Heart right ventricle (tissue), 16 donors: ENCODE measurements around the gene STXBP4. TPM values are rescaled to one million over a fixed set of nuclear protein-coding genes. Genes with fewer than 3 reads are reported as not detected.

Experiments used
- ATAC-seq, 8 donors: fragments of 200-7000 bp; cut with Tn5 transposase; one replicate each; pipeline ENCODE4 v1.9.1; 2020; ENCODE audit warnings: mild to moderate bottlenecking in 8 of 8, moderate library complexity in 8 of 8, moderate number of reproducible peaks in 1 of 8
- DNase-seq, 2 donors: peaks; one replicate each; pipeline ENCODE4 v3.0.0-alpha.2; 2020
- H3K27ac ChIP-seq, 10 donors: fragments of 200-600 bp; sonication (generic) in 2 of 10; one replicate each; pipeline versions ENCODE4 v1.5.0 to v1.8.0; 2020 to 2022; ENCODE audit warnings: mild to moderate bottlenecking in 3 of 10
- H3K27me3 ChIP-seq, 7 donors: fragments of 200-600 bp; one replicate each; pipeline ENCODE4 v1.8.0; 2021 to 2022; ENCODE audit warnings: mild to moderate bottlenecking in 2 of 7
- H3K36me3 ChIP-seq, 9 donors: fragments of 200-600 bp; sonication (generic) in 1 of 9; one replicate each; pipeline versions ENCODE4 v1.5.0 to v1.8.0; 2020 to 2022; ENCODE audit warnings: mild to moderate bottlenecking in 2 of 9
- H3K4me1 ChIP-seq, 9 donors: fragments of 200-600 bp; sonication (generic) in 1 of 9; one replicate each; pipeline versions ENCODE4 v1.5.0 to v1.8.0; 2020 to 2022; ENCODE audit warnings: mild to moderate bottlenecking in 4 of 9
- H3K4me3 ChIP-seq, 10 donors: fragments of 200-600 bp; sonication (generic) in 2 of 10; one replicate each; pipeline versions ENCODE4 v1.5.0 to v1.8.0; 2020 to 2022; ENCODE audit warnings: mild to moderate bottlenecking in 7 of 10, moderate library complexity in 2 of 10
- H3K9me3 ChIP-seq, 11 donors: fragments of 200-600 bp in 10 of 11; sonication (generic) in 2 of 11; one replicate each; pipeline versions ENCODE4 v1.5.0 to v1.8.0; 2013 to 2022; ENCODE audit warnings: mild to moderate bottlenecking in 2 of 11, control low read depth in 1 of 11, moderate library complexity in 1 of 11
- WGBS, 2 donors: extraction: QIAGEN DNeasy Blood & Tissue Kit; methylation state at CpG; one replicate each; pipeline ENCODE4 v1.1.7; 2013; ENCODE audit warnings: inconsistent platforms in 1 of 2; 5-methylcytosine and 5-hydroxymethylcytosine counted together
- intact Hi-C, 10 donors: fragments of 100-400 bp; cut with DNase I; formaldehyde crosslinking; loops; one replicate each; pipeline versions ENCODE4 v1.11.1 to v1.14.2; 2022
- polyA plus RNA-seq, 2 donors: library from polyadenylated mRNA; stranded (reverse); fragments of 200-250 nt; gene quantifications; one replicate each; pipeline ENCODE4 v1.2.3, GENCODE V29; 2013
- total RNA-seq, 10 donors: library from RNA; stranded (reverse); fragmentation: NEBNext Ultra II Directional in 3 of 10; extraction: Animal tissue kit (Norgen Biotek cat#: 25700) in 3 of 10; gene quantifications; one replicate each; pipeline versions ENCODE4 v1.2.1 to v1.2.4, GENCODE V29; 2021 to 2023
- TF ChIP-seq, protein P1 (sequence below), 9 donors: fragments of 200-600 bp; sonication (generic) in 2 of 9; IDR thresholded peaks; one replicate each; pipeline versions ENCODE4 v1.5.0 to v1.8.0; 2021 to 2022; ENCODE audit warnings: antibody characterized with exemption in 9 of 9, mild to moderate bottlenecking in 5 of 9, moderate library complexity in 1 of 9
- donor health status: Arrhythmogenic right ventricular cardiomyopathy.
- donor health status: ischemic (EF 13 %, LVEDD 7.1; RV severe dilation, severe dysfunction).
- donor health status: healthy with polysubstance abuse.
- donor health status: DM: no; HTN: yes; CAD: no.
- donor health status: DM: no; HTN: no; CAD: no.
- donor health status: ischemic (EF 25% LVEDD 6.9; RV normal size, moderate dysfunction).
- donor health status: ischemic (EF 25% LVEDD 5.7; RV mildly dilated, moderate dysfunction).
- donor health status: healthy.
- donor health status: DM: yes; HTN: yes; CAD: no.
- donor health status: Ischemic cardiomyopathy.
- donor health status: ischemic (EF 35%, LVEDD 5.7; RV mildly dilated, moderate dysfunction).
- donor health status: nonischemic (EF 11% LVEDD 7.7; RV severe dilation, severe dysfunction).
- donor health status: DM: yes; HTN: yes; CAD: no.
- donor health status: PGD.
- donor health status: ischemic (EF 29% LVEDD 5.4; RV normal size, mild dysfunction).
- donor health status: nonischemic (EF 23%, LVEDD 6.1; RV moderate dilation, normal function).

Gene STXBP4
- total and polyA plus RNA-seq, 12 donors, result 0.77 to 8.3 (median 5.0) TPM

DNA sequence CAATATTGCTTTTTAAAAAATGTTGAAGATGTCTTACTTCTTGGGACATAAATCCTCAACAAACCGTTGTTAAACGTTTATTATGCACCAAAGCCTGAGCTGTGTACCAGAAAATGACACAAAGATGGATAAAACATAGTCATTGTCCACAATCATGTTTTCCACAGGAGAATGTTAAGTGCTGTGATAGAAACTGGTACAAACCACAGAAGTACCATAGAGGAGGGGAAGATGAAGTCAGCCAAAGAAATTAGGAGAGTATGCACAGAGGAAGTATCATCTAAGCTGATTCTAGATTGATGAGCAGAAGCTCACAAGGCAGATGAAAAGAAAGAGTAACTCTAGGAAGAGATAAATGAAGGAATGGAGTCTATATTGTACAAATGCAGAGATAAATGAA is 153.5 kb downstream of the STXBP4 start:
- Histone ChIP-seq H3K27me3 (no peaks in the 10 kb centered on the region), H3K36me3 (no peaks in the 10 kb centered on the region), H3K4me3 (no peak overlapping the region), H3K4me1 (peaks cover 0 to 9% (median 1%) of the 10 kb centered on the region in 9 donors), H3K27ac (no peak overlapping the region), H3K9me3 (no peaks in the 10 kb centered on the region)
- ATAC-seq, result no peak
- no peak for DNase-seq
- WGBS, 2 donors, result 92 to 95% methylated on average over 2 of the region's 2 CpGs
- TF ChIP-seq, protein P1, sequence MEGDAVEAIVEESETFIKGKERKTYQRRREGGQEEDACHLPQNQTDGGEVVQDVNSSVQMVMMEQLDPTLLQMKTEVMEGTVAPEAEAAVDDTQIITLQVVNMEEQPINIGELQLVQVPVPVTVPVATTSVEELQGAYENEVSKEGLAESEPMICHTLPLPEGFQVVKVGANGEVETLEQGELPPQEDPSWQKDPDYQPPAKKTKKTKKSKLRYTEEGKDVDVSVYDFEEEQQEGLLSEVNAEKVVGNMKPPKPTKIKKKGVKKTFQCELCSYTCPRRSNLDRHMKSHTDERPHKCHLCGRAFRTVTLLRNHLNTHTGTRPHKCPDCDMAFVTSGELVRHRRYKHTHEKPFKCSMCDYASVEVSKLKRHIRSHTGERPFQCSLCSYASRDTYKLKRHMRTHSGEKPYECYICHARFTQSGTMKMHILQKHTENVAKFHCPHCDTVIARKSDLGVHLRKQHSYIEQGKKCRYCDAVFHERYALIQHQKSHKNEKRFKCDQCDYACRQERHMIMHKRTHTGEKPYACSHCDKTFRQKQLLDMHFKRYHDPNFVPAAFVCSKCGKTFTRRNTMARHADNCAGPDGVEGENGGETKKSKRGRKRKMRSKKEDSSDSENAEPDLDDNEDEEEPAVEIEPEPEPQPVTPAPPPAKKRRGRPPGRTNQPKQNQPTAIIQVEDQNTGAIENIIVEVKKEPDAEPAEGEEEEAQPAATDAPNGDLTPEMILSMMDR (IDR thresholded peaks at IDR 0.05), result no peak
- intact Hi-C loops, result no loop called here

DNA sequence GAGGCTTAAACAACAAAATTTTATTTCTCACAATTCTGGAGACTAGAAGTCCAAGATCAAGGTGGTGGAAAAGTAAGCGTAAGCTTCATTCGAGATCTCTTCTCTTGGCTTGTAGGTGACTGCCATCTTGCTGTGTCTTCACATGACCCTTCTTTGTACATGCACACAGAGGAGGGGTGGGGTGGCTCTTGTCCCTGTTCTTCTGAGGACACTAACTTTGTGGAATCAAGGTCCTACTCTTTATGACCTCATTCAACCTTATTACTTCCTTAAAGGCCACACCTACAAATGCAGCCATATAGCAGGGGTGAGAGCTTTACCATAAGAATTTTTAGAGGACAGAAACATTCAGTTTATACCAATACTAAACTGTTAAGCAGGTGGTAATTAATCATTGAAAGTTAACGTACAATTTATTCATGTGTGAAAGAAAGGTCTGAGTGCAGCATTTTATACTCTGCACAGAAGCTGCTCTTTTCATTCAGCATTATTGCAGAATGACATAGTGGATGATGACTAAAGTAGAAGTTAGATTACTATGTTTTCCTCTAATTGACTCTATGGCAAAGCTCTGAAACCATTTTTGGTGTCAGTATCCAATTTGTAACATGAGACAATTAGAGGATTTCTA is 156.3 kb downstream of the STXBP4 start:
- no peaks in the 10 kb centered on the region for H3K4me1 ChIP-seq
- no peak overlapping the region for H3K27ac ChIP-seq
- intact Hi-C loops, result no loop called here
- no peak for ATAC-seq
- H3K36me3 ChIP-seq, result no peaks in the 10 kb centered on the region
- no peak overlapping the region for H3K4me3 ChIP-seq
- TF ChIP-seq, protein P1 (IDR thresholded peaks at IDR 0.05), result no peak
- DNase-seq, result no peak
- no peaks in the 10 kb centered on the region for H3K27me3 ChIP-seq
- H3K9me3 ChIP-seq, result no peaks in the 10 kb centered on the region
- whole genome bisulfite sequencing, 2 donors, result 95 to 99% methylated on average over 3 of the region's 3 CpGs

DNA sequence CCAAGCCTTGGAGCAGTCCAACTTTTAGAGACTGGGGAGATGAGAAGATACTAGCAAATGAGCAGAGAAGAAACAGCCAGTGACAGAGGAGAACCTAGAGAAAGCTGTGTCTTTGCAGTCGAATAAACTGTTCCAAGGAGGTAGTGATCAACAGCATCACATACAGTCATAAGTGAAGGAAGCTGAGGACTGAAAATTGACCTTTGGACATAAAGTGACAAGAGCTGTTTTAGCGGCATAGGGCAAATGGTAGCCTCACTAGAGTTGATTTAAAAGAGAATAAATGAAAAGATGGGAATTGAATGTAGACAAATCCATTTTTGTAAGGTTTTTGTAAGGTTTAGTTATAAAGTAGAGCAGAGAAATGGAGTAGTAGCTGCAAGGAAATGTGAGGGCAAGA is 165.0 kb downstream of the STXBP4 start:
- no peak overlapping the region for H3K27ac ChIP-seq
- TF ChIP-seq, protein P1 (IDR thresholded peaks at IDR 0.05), result no peak
- H3K27me3 ChIP-seq, result no peaks in the 10 kb centered on the region
- no peaks in the 10 kb centered on the region for H3K9me3 ChIP-seq
- H3K36me3 ChIP-seq, result no peaks in the 10 kb centered on the region
- intact Hi-C loops, result loop anchor here in 1 of 10 donors (10.0 kb wide), 1 partner anchor 161 kb away; no protein-coding TSS in a partner anchor
- no peak for ATAC-seq
- DNase-seq, result no peak
- no peaks in the 10 kb centered on the region for H3K4me1 ChIP-seq
- WGBS, 2 donors, result 70 to 76% methylated on average over 2 of the region's 2 CpGs
- H3K4me3 ChIP-seq, result no peak overlapping the region

DNA sequence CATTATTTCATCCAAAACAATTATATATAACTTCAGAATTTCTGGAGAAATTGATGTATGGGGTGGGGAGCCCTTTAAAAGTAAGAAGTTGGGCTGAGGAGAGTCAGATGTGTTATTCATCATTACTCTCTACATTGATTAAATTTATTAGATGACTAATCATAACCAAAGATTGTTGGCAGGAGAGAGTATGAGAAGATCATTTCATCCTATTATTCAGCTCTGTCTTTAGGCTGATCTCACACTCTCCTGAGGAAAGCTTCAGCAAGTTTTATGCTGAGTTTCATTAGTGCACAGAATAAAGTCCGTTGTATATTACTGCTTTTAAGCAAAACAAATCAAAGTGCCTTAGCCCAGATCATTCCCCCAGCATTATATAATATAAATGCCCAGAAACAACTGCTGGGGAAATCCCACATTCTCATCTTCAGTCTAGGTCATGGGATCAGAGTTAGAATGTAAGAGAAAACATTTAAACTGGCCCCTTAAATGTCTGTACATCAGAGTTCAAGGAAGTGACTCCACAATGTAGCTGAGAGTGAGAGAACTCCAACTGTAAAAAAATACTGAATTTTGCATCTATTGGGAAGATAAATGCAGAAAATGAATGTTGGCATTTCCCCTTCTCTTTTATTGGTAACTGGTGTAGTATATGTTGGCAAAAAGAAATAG is 166.1 kb downstream of the STXBP4 start:
- no peak for DNase-seq
- intact Hi-C loops, result loop anchor here in 1 of 10 donors (10.0 kb wide), 1 partner anchor 160 kb away; no protein-coding TSS in a partner anchor
- Histone ChIP-seq H3K9me3 (no peaks in the 10 kb centered on the region), H3K4me1 (no peaks in the 10 kb centered on the region), H3K36me3 (no peaks in the 10 kb centered on the region), H3K27ac (no peak overlapping the region), H3K27me3 (no peaks in the 10 kb centered on the region), H3K4me3 (no peak overlapping the region)
- ATAC-seq, result no peak
- TF ChIP-seq, protein P1 (IDR thresholded peaks at IDR 0.05), result no peak
- 88 to 90% methylated on average over 1 of the region's 1 CpG for WGBS, 2 donors
